ENCODE measurements around the gene PRDX4.
"Not testable (repeated sequence)": the region's sequence is repeated elsewhere in the genome, so short reads cannot be mapped to it uniquely, and the experiment has no call there.

Gene PRDX4

GRCh38 chrX:23670528-23670927 is 3.2 kb downstream of the PRDX4 start:
- DNase-seq (ENCODE audit: low read depth in 3 of 3, low spot score in 1 of 3), result no peak

- no peak for DNase-seq (ENCODE audit: low read depth in 3 of 3, low spot score in 1 of 3)
These were observed 5.8 kb downstream of the PRDX4 start for GRCh38 chrX:23673108-23673507.

GRCh38 chrX:23676486-23676885 is 9.2 kb downstream of the PRDX4 start:
- DNase-seq (ENCODE audit: low read depth in 3 of 3, low spot score in 1 of 3), result not testable (repeated sequence)

- DNase-seq (ENCODE audit: low read depth in 3 of 3, low spot score in 1 of 3), result no peak
These were observed 24.9 kb downstream of the PRDX4 start for GRCh38 chrX:23692166-23692565.

GRCh38 chrX:23694606-23695005 is 27.3 kb downstream of the PRDX4 start:
- no peak for DNase-seq (ENCODE audit: low read depth in 3 of 3, low spot score in 1 of 3)

GRCh38 chrX:23699636-23700194 is 32.4 kb downstream of the PRDX4 start:
- DNase-seq (ENCODE audit: low read depth in 3 of 3, low spot score in 1 of 3), result no peak

GRCh38 chrX:23704673-23705206 is 37.4 kb downstream of the PRDX4 start:
- DNase-seq (ENCODE audit: low read depth in 3 of 3, low spot score in 1 of 3), result no peak

- DNase-seq (ENCODE audit: low read depth in 3 of 3, low spot score in 1 of 3), result no peak
These were observed 37.9 kb downstream of the PRDX4 start for GRCh38 chrX:23705235-23705634.

- DNase-seq (ENCODE audit: low read depth in 3 of 3, low spot score in 1 of 3), result no peak
These were observed 52.9 kb downstream of the PRDX4 start for GRCh38 chrX:23720117-23720677.

GRCh38 chrX:23726191-23726590 is 58.9 kb downstream of the PRDX4 start:
- no peak for DNase-seq (ENCODE audit: low read depth in 3 of 3, low spot score in 1 of 3)

GRCh38 chrX:23727206-23727605 is 59.9 kb downstream of the PRDX4 start:
- DNase-seq (ENCODE audit: low read depth in 3 of 3, low spot score in 1 of 3), result no peak

- DNase-seq (ENCODE audit: low read depth in 3 of 3, low spot score in 1 of 3), result no peak
These were observed 61.9 kb downstream of the PRDX4 start for GRCh38 chrX:23729214-23729613.

- no peak for DNase-seq (ENCODE audit: low read depth in 3 of 3, low spot score in 1 of 3)
These were observed 64.7 kb downstream of the PRDX4 start for GRCh38 chrX:23731951-23732350.

GRCh38 chrX:23732704-23733103 is 65.4 kb downstream of the PRDX4 start:
- DNase-seq (ENCODE audit: low read depth in 3 of 3, low spot score in 1 of 3), result no peak

Measured in stimulated activated CD4-positive, alpha-beta T cell treated with anti-CD3 and anti-CD28 coated beads, TNF-alpha, amount 100 ng/mL, for 1 hour (primary cell).